ENCODE data around the gene LTK. TPM values are rescaled to one million over a fixed set of nuclear protein-coding genes. Genes with fewer than 3 reads are reported as not detected.

LTK gene
- total RNA-seq, 2 experiments from 2014 or later, result 9.7 to 9.9 TPM

DNA sequence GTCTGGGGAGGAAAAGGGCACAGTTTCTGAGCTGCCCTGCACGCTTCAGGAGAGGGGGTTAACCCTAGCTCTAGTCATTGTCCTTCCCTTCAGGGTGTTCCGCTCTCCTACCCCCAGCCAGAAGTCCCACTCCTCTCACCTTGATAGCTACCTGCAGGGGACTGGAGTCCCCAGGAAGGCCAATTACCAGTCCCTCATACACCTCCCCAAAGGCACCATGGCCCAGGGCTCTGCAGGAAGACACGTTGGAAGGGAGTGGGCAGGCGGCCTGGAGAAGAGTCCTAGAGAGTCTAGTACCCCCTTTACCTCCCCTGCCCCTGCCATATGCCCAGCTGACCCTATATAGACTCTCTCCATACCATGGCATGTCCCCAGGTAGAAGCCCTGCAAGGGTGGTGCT is 7.9 kb downstream of the LTK start:
- peaks cover 18% of the 10 kb centered on the region for H3K4me1 Mint-ChIP-seq (ENCODE audit: low read depth)
- H3K27me3 Mint-ChIP-seq, result peaks cover 44% of the 10 kb centered on the region
- H3K27ac Mint-ChIP-seq, result no peak overlapping the region
- ATAC-seq (ENCODE audit: poor library complexity) (no peak), DNase-seq (no peak)
- POLR2A ChIA-PET, result no interaction called here
- Histone ChIP-seq H3K4me1 (ENCODE audit: insufficient read depth, low read length) (peaks cover 27% of the 10 kb centered on the region), H3K9me3 (ENCODE audit: control insufficient read depth in 1 of 2, insufficient read depth in 1 of 2, low read length in 2 of 2) (peaks cover 0 to 4% of the 10 kb centered on the region in 2 experiments), H3K27ac (ENCODE audit: low read depth in 1 of 2, low read length in 2 of 2) (no peak overlapping the region), H3K27me3 (ENCODE audit: control insufficient read depth in 1 of 2, insufficient read depth in 2 of 2, low read length in 2 of 2) (peaks cover 17 to 18% of the 10 kb centered on the region in 2 experiments), H3K4me3 (ENCODE audit: low read length) (no peak overlapping the region), H3K36me3 (ENCODE audit: insufficient read depth, low read length) (no peaks in the 10 kb centered on the region)
- CTCF ChIA-PET, result interaction anchor here (2.6 kb wide), 1 partner anchor 40 kb away, joined by 17 read pairs; no protein-coding TSS in a partner anchor
- no peaks in the 10 kb centered on the region for H3K9me3 Mint-ChIP-seq
- TF ChIP-seq, protein P1, sequence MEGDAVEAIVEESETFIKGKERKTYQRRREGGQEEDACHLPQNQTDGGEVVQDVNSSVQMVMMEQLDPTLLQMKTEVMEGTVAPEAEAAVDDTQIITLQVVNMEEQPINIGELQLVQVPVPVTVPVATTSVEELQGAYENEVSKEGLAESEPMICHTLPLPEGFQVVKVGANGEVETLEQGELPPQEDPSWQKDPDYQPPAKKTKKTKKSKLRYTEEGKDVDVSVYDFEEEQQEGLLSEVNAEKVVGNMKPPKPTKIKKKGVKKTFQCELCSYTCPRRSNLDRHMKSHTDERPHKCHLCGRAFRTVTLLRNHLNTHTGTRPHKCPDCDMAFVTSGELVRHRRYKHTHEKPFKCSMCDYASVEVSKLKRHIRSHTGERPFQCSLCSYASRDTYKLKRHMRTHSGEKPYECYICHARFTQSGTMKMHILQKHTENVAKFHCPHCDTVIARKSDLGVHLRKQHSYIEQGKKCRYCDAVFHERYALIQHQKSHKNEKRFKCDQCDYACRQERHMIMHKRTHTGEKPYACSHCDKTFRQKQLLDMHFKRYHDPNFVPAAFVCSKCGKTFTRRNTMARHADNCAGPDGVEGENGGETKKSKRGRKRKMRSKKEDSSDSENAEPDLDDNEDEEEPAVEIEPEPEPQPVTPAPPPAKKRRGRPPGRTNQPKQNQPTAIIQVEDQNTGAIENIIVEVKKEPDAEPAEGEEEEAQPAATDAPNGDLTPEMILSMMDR (IDR thresholded peaks at IDR 0.05), result no peak
- H3K4me3 Mint-ChIP-seq, result no peak overlapping the region
- intact Hi-C loops (cut with DNase I, micrococcal nuclease), result loop anchor here in 1 of 2 experiments (5.0 kb wide), 1 partner anchor 38 kb away; no protein-coding TSS in a partner anchor
- H3K36me3 Mint-ChIP-seq (ENCODE audit: low read depth), result no peaks in the 10 kb centered on the region

DNA sequence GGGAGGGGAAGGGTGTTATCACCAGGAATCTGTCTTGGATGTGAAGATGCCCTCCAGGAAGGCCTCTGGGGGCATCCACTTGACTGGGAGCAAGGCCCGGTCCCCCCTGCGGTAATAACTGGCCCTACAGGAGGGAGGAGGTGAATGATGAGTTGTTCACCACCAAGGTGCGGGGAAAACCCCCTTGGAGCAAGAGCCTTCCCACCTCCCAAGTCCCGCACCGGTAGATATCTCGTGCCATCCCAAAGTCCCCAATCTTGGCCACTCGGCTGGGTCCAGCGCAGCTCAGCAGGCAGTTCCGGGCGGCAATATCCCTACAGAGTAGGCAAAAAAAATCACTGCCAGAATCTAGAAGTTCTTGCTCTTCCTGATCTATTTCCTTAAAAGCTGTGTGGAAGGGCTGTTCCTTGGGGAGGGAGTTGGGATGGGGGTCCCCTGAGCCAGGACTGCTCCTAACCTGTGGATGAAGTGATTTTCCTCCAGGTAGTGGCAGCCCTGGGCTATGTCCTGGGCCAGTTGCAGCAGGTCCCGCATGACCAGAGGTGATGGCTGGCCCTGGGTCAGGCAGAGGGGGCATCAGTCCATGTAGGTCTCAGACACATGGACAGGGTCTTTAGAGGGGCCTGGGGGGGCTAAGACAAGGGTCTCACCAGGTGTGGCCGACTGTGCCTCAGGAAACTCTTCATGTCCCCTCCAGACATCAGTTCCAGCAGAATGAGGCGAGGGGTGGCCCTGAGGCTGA is 8.7 kb downstream of the LTK start:
- ChIA-PET CTCF (interaction anchor here (2.6 kb wide), 1 partner anchor 39 kb away, joined by 17 read pairs; no protein-coding TSS in a partner anchor), POLR2A (no interaction called here)
- Histone ChIP-seq H3K36me3 (ENCODE audit: insufficient read depth, low read length) (no peaks in the 10 kb centered on the region), H3K9me3 (ENCODE audit: control insufficient read depth in 1 of 2, insufficient read depth in 1 of 2, low read length in 2 of 2) (peaks cover 0 to 4% of the 10 kb centered on the region in 2 experiments), H3K4me1 (ENCODE audit: insufficient read depth, low read length) (peaks cover 30% of the 10 kb centered on the region), H3K4me3 (ENCODE audit: low read length) (no peak overlapping the region), H3K27ac (ENCODE audit: low read depth in 1 of 2, low read length in 2 of 2) (no peak overlapping the region), H3K27me3 (ENCODE audit: control insufficient read depth in 1 of 2, insufficient read depth in 2 of 2, low read length in 2 of 2) (peaks cover 16 to 22% of the 10 kb centered on the region in 2 experiments)
- intact Hi-C loops (cut with DNase I, micrococcal nuclease), result loop anchor here in 1 of 2 experiments (5.0 kb wide), 1 partner anchor 38 kb away; no protein-coding TSS in a partner anchor
- H3K36me3 Mint-ChIP-seq (ENCODE audit: low read depth), result no peaks in the 10 kb centered on the region
- peak overlapping the region; percentile 58 for H3K4me3 Mint-ChIP-seq
- ATAC-seq (ENCODE audit: poor library complexity) (no peak), DNase-seq (no peak)
- H3K4me1 Mint-ChIP-seq (ENCODE audit: low read depth), result peaks cover 18% of the 10 kb centered on the region
- H3K27ac Mint-ChIP-seq, result no peak overlapping the region
- peaks cover 42% of the 10 kb centered on the region for H3K27me3 Mint-ChIP-seq
- TF ChIP-seq, protein P1 (IDR thresholded peaks at IDR 0.05), result no peak
- H3K9me3 Mint-ChIP-seq, result no peaks in the 10 kb centered on the region

DNA sequence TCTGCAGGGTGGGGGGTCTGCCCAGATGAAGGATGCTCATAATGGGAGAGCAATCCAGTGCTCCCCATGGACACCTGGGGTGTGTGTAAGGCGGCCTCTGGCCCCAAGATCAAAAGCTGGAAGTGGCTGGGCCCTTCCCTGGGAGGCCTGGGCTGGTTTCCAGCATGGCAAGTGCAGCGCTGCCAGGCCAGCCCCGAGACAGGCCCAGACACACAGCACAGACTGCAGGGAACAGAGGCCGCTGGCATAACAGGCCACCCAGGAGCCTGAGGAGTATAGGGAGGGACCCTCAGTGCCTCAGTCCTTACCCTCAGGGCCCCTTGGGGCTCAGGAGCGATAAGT is 10.0 kb downstream of the LTK start:
- Mint-ChIP-seq H3K27me3 (peaks cover 53% of the 10 kb centered on the region), H3K4me1 (ENCODE audit: low read depth) (peaks cover 18% of the 10 kb centered on the region), H3K27ac (no peak overlapping the region), H3K4me3 (peak overlapping the region; percentile 76), H3K9me3 (no peaks in the 10 kb centered on the region), H3K36me3 (ENCODE audit: low read depth) (no peaks in the 10 kb centered on the region)
- TF ChIP-seq, protein P1 (IDR thresholded peaks at IDR 0.05), result no peak
- peaks cover 0 to 4% of the 10 kb centered on the region in 2 experiments for H3K9me3 ChIP-seq (ENCODE audit: control insufficient read depth in 1 of 2, insufficient read depth in 1 of 2, low read length in 2 of 2)
- peaks cover 30% of the 10 kb centered on the region for H3K4me1 ChIP-seq (ENCODE audit: insufficient read depth, low read length)
- CTCF ChIA-PET, result interaction anchor here (0.5 to 1.2 kb wide), 2 partner anchors 33 to 38 kb away, joined by 3 read pairs; no protein-coding TSS in a partner anchor
- POLR2A ChIA-PET, result interaction anchor here (1.4 kb wide), 1 partner anchor 54 kb away, joined by 3 read pairs; no protein-coding TSS in a partner anchor
- no peaks in the 10 kb centered on the region for H3K36me3 ChIP-seq (ENCODE audit: insufficient read depth, low read length)
- DNase-seq (no peak), ATAC-seq (ENCODE audit: poor library complexity) (no peak)
- no peak overlapping the region for H3K27ac ChIP-seq (ENCODE audit: low read depth in 1 of 2, low read length in 2 of 2)
- intact Hi-C loops (cut with DNase I, micrococcal nuclease), result no loop called here
- H3K27me3 ChIP-seq (ENCODE audit: control insufficient read depth in 1 of 2, insufficient read depth in 2 of 2, low read length in 2 of 2), result peaks cover 28 to 32% of the 10 kb centered on the region in 2 experiments
- H3K4me3 ChIP-seq (ENCODE audit: low read length), result no peak overlapping the region

All from CD4-positive, alpha-beta T cell (primary cell).